ENCODE data around the gene ZNF362.

Gene ZNF362

GRCh38 chr1:33244143-33244808 lies 12.0 kb upstream of the ZNF362 start:
- DNase-seq (ENCODE audit: low read depth) = no peak

GRCh38 chr1:33244809-33245186 lies 11.5 kb upstream of the ZNF362 start:
- no peak for DNase-seq (ENCODE audit: low read depth)

GRCh38 chr1:33246171-33246570 lies 10.1 kb upstream of the ZNF362 start:
- no peak for DNase-seq (ENCODE audit: low read depth)

- no peak for DNase-seq (ENCODE audit: low read depth)
Measured at GRCh38 chr1:33247545-33247944, 8.7 kb upstream of the ZNF362 start.

- DNase-seq (ENCODE audit: low read depth) = no peak
Measured at GRCh38 chr1:33248244-33248643, 8.0 kb upstream of the ZNF362 start.

GRCh38 chr1:33249422-33249821 lies 6.9 kb upstream of the ZNF362 start:
- no peak for DNase-seq (ENCODE audit: low read depth)

- DNase-seq (ENCODE audit: low read depth) = no peak
Measured at GRCh38 chr1:33250217-33250616, 6.1 kb upstream of the ZNF362 start.

- DNase-seq (ENCODE audit: low read depth) = no peak
Measured at GRCh38 chr1:33250724-33251123, 5.6 kb upstream of the ZNF362 start.

- DNase-seq (ENCODE audit: low read depth) = no peak
Measured at GRCh38 chr1:33254491-33254890, 1.8 kb upstream of the ZNF362 start.

- DNase-seq (ENCODE audit: low read depth) = no peak
Measured at GRCh38 chr1:33255347-33256220, 708 bp upstream of the ZNF362 start.

- DNase-seq (ENCODE audit: low read depth) = no peak
Measured at GRCh38 chr1:33256221-33256470, 146 bp upstream of the ZNF362 start.

- DNase-seq (ENCODE audit: low read depth) = no peak
Measured at GRCh38 chr1:33257207-33257771, 997 bp downstream of the ZNF362 start.

- DNase-seq (ENCODE audit: low read depth) = no peak
Measured at GRCh38 chr1:33257772-33258712, 1.8 kb downstream of the ZNF362 start.

- no peak for DNase-seq (ENCODE audit: low read depth)
Measured at GRCh38 chr1:33258788-33259274, 2.5 kb downstream of the ZNF362 start.

GRCh38 chr1:33259879-33260278 lies 3.6 kb downstream of the ZNF362 start:
- no peak for DNase-seq (ENCODE audit: low read depth)

- DNase-seq (ENCODE audit: low read depth) = no peak
Measured at GRCh38 chr1:33260439-33260838, 4.1 kb downstream of the ZNF362 start.

- DNase-seq (ENCODE audit: low read depth) = no peak
Measured at GRCh38 chr1:33261344-33261743, 5.1 kb downstream of the ZNF362 start.

- DNase-seq (ENCODE audit: low read depth) = no peak
Measured at GRCh38 chr1:33263890-33264504, 7.7 kb downstream of the ZNF362 start.

GRCh38 chr1:33265780-33266605 lies 9.7 kb downstream of the ZNF362 start:
- no peak for DNase-seq (ENCODE audit: low read depth)

- no peak for DNase-seq (ENCODE audit: low read depth)
Measured at GRCh38 chr1:33266766-33267165, 10.5 kb downstream of the ZNF362 start.

All from HS-5 (cell line).